H1 (cell line): Measurements from ENCODE around the gene CD247.

Source experiments
- CTCF ChIP-seq, 3 experiments: IDR thresholded peaks; 1 replicate in 2 of 3; 2 replicates in 1 of 3; pipeline versions ENCODE4 v1.5.1 to v1.6.1; 2011; ENCODE audit warnings: low read length in 3 of 3, mild to moderate bottlenecking in 3 of 3, inconsistent platforms in 2 of 3, low read depth in 1 of 3, moderate library complexity in 1 of 3; ENCODE audit not compliant: insufficient read depth in 1 of 3; ENCODE audit errors: control extremely low read depth in 1 of 3
- EP300 ChIP-seq, 2 experiments: IDR thresholded peaks; 1 replicate in 1 of 2; 2 replicates in 1 of 2; pipeline ENCODE4 v1.6.1; 2011 to 2012; ENCODE audit warnings: low read depth in 2 of 2, low read length in 2 of 2, mild to moderate bottlenecking in 2 of 2, borderline replicate concordance in 1 of 2, inconsistent platforms in 1 of 2, moderate library complexity in 1 of 2
- HDAC6 ChIP-seq: IDR thresholded peaks from one replicate; pipeline ENCODE4 v1.7.1; 2012; ENCODE audit warnings: low read depth, mild to moderate bottlenecking, inconsistent platforms, low read length, moderate library complexity
- KDM1A ChIP-seq: fragments of 200-600, 300-600 bp; sonication (generic); IDR thresholded peaks from 2 replicates; pipeline ENCODE4 v1.7.1; 2016; ENCODE audit warnings: mild to moderate bottlenecking, low read length, borderline replicate concordance
- MAX ChIP-seq: IDR thresholded peaks from 2 replicates; pipeline ENCODE4 v1.6.1; 2012; ENCODE audit warnings: inconsistent platforms
- POLR2A ChIP-seq, 2 experiments: IDR thresholded peaks; 1 replicate in 1 of 2; 2 replicates in 1 of 2; pipeline ENCODE4 v1.6.1; 2011; ENCODE audit warnings: low read depth in 2 of 2, low read length in 2 of 2, mild to moderate bottlenecking in 2 of 2; ENCODE audit errors: control extremely low read depth in 1 of 2
- RAD21 ChIP-seq, 2 experiments: IDR thresholded peaks in 1 of 2; conservative IDR thresholded peaks in 1 of 2; 2 replicates each; pipeline ENCODE4 v1.6.1; 2011; ENCODE audit warnings: low read depth in 2 of 2, low read length in 2 of 2, improper control_type of control experiment in 1 of 2, inconsistent platforms in 1 of 2, mild to moderate bottlenecking in 1 of 2, moderate library complexity in 1 of 2
- RBBP5 ChIP-seq: IDR thresholded peaks from 2 replicates; pipeline ENCODE4 v1.7.1; 2012; ENCODE audit warnings: low read depth, mild to moderate bottlenecking, inconsistent platforms, low read length, moderate library complexity, borderline replicate concordance
- RFX5 ChIP-seq: IDR thresholded peaks from 2 replicates; pipeline ENCODE4 v1.6.1; 2011; ENCODE audit warnings: low read depth, low read length, improper control_type of control experiment, borderline replicate concordance
- SRF ChIP-seq: IDR thresholded peaks from 2 replicates; pipeline ENCODE4 v1.6.1; 2011; ENCODE audit warnings: mild to moderate bottlenecking, low read depth, low read length, moderate library complexity

GRCh38 chr1:167555971-167556714, 37.8 kb upstream of the CD247 start:
- TF ChIP-seq CTCF (IDR thresholded peaks at IDR 0.05; ENCODE audit: control extremely low read depth in 1 of 3, insufficient read depth in 1 of 3, low read depth in 1 of 3, low read length in 3 of 3) (peak in 2 of 3 experiments; percentile 75 to 91; a peak in 3 of 4 replicates), EP300 (IDR thresholded peaks at IDR 0.05; ENCODE audit: borderline replicate concordance in 1 of 2, low read depth in 2 of 2, low read length in 2 of 2) (no peak), RFX5 (no peak), HDAC6 (no peak), POLR2A (IDR thresholded peaks at IDR 0.05; ENCODE audit: control extremely low read depth in 1 of 2, low read depth in 2 of 2, low read length in 2 of 2) (no peak), RAD21 (IDR thresholded peaks at IDR 0.05 in 1 of 2, conservative IDR thresholded peaks at IDR 0.05 in 1 of 2; ENCODE audit: low read depth in 2 of 2, low read length in 2 of 2) (peak; percentile 66 to 74), SRF (no peak), RBBP5 (no peak), MAX (no peak), KDM1A (no peak)
